SK-N-SH treated with all-trans-retinoic acid at 6 μM for 48 hours (cell line): ENCODE measurements around the gene SIM2.

Source experiments
- ATAC-seq: fragments of 200-7000 bp; cut with Tn5 transposase; 3 replicates; pipeline ENCODE4 v1.9.1; 2020; ENCODE audit warnings: mild to moderate bottlenecking, moderate library complexity
- BACH2 ChIP-seq: fragments of 250-450 bp; sonication (Bioruptor Pico); IDR thresholded peaks from 2 replicates; pipeline ENCODE4 v1.9.0; 2021; ENCODE audit warnings: mild to moderate bottlenecking, borderline replicate concordance
- CREB5 ChIP-seq: fragments of 250-450 bp; sonication (Bioruptor Pico); IDR thresholded peaks from 2 replicates; pipeline ENCODE4 v1.5.1; 2020; ENCODE audit warnings: low read depth, mild to moderate bottlenecking, moderate library complexity
- CSDC2 ChIP-seq: fragments of 250-450 bp; sonication (Bioruptor Pico); IDR thresholded peaks from 2 replicates; pipeline ENCODE4 v1.5.0; 2020; ENCODE audit warnings: mild to moderate bottlenecking, moderate library complexity
- CSRNP3 ChIP-seq: fragments of 250-450 bp; sonication (Bioruptor Pico); IDR thresholded peaks from 2 replicates; pipeline ENCODE4 v1.5.1; 2021; ENCODE audit warnings: mild to moderate bottlenecking, moderate library complexity
- ESRRG ChIP-seq: fragments of 250-450 bp; sonication (Bioruptor Pico); IDR thresholded peaks from 2 replicates; pipeline ENCODE4 v1.6.1; 2021; ENCODE audit warnings: mild to moderate bottlenecking
- GLIS3 ChIP-seq: fragments of 250-450 bp; sonication (Bioruptor Pico); IDR thresholded peaks from 2 replicates; pipeline ENCODE4 v1.5.0; 2020; ENCODE audit warnings: mild to moderate bottlenecking, moderate library complexity
- OSR1 ChIP-seq: fragments of 250-450 bp; sonication (Bioruptor Pico); IDR thresholded peaks from 2 replicates; pipeline ENCODE4 v1.8.0; 2022; ENCODE audit warnings: moderate library complexity, mild to moderate bottlenecking, inconsistent platforms
- POU6F1 ChIP-seq: fragments of 250-450 bp; sonication (Bioruptor Pico); IDR thresholded peaks from 2 replicates; pipeline ENCODE4 v1.8.0; 2021; ENCODE audit warnings: low read depth, mild to moderate bottlenecking, moderate library complexity, borderline replicate concordance
- PPARA ChIP-seq: fragments of 250-450 bp; sonication (Bioruptor Pico); IDR thresholded peaks from 2 replicates; pipeline ENCODE4 v1.5.0; 2020; ENCODE audit warnings: mild to moderate bottlenecking, borderline replicate concordance
- RARB ChIP-seq: fragments of 250-450 bp; sonication (Bioruptor Pico); IDR thresholded peaks from 2 replicates; pipeline ENCODE4 v1.8.0; 2021; ENCODE audit warnings: mild to moderate bottlenecking, moderate library complexity
- SNAI2 ChIP-seq: fragments of 250-450 bp; sonication (Bioruptor Pico); IDR thresholded peaks from 2 replicates; pipeline ENCODE4 v1.5.0; 2020; ENCODE audit warnings: mild to moderate bottlenecking, moderate library complexity
- TCF4 ChIP-seq: fragments of 250-450 bp; sonication (Bioruptor Pico); IDR thresholded peaks from 2 replicates; pipeline ENCODE4 v1.8.0; 2021; ENCODE audit warnings: mild to moderate bottlenecking, moderate library complexity, borderline replicate concordance
- TOX ChIP-seq: fragments of 250-450 bp; sonication (Bioruptor Pico); IDR thresholded peaks from 2 replicates; pipeline ENCODE4 v1.8.0; 2021; ENCODE audit warnings: mild to moderate bottlenecking, moderate library complexity, borderline replicate concordance
- TSHZ2 ChIP-seq: fragments of 250-450 bp; sonication (Bioruptor Pico); IDR thresholded peaks from 2 replicates; pipeline ENCODE4 v1.5.0; 2020; ENCODE audit warnings: mild to moderate bottlenecking, moderate library complexity
- ZC3H10 ChIP-seq: fragments of 250-450 bp; sonication (Bioruptor Pico); IDR thresholded peaks from 2 replicates; pipeline ENCODE4 v1.5.1; 2021; ENCODE audit warnings: mild to moderate bottlenecking, moderate library complexity
- ZFP3 ChIP-seq: fragments of 250-450 bp; sonication (Bioruptor Pico); IDR thresholded peaks from 2 replicates; pipeline ENCODE4 v1.5.0; 2020; ENCODE audit warnings: mild to moderate bottlenecking, moderate library complexity
- ZFP30 ChIP-seq: fragments of 450-650 bp; formaldehyde crosslinking; IDR thresholded peaks from 2 replicates; pipeline ENCODE4 v1.5.0; 2022; ENCODE audit warnings: mild to moderate bottlenecking, moderate library complexity
- ZNF565 ChIP-seq: fragments of 450-650 bp; formaldehyde crosslinking; conservative IDR thresholded peaks from 2 replicates; pipeline ENCODE4 v1.5.0; 2020; ENCODE audit warnings: low read depth, mild to moderate bottlenecking, moderate library complexity
- ZNF70 ChIP-seq: fragments of 450-650 bp; formaldehyde crosslinking; IDR thresholded peaks from 2 replicates; pipeline ENCODE4 v1.5.0; 2020; ENCODE audit warnings: mild to moderate bottlenecking, moderate library complexity
- ZNF8 ChIP-seq: fragments of 450-650 bp; formaldehyde crosslinking; IDR thresholded peaks from 2 replicates; pipeline ENCODE4 v1.5.0; 2020; ENCODE audit warnings: mild to moderate bottlenecking, moderate library complexity
- TF ChIP-seq, protein P1 (sequence below): fragments of 250-450 bp; sonication (Bioruptor Pico); IDR thresholded peaks from 2 replicates; pipeline ENCODE4 v1.8.0; 2020; ENCODE audit warnings: mild to moderate bottlenecking, moderate library complexity, borderline replicate concordance

SIM2 gene

DNA sequence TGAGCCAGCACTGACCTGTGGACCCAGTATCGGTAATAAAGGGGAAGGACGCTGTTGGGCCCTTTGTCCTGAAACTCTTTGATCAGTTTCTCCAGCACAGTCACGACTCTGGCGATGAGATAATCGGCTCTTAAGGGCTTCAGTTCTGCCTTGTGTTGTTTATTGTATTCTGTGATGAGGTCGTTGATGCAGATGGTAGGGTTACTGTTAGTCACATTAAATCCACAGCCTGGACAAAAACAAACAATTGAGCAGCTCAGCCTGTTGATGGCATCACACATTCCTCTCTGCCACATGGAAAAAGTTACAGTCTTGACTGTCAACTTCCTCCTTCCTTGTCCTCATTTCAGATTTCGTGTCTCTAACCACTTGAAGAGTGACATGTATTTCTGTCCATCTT, 57.6 kb downstream of the SIM2 start:
- no peak for TF ChIP-seq ZFP30
- TF ChIP-seq ZNF8 (CRISPR knock-in tag), result no peak
- TF ChIP-seq PPARA, result no peak
- TF ChIP-seq, all 23 proteins: peak for 0
- ATAC-seq, result no peak

GRCh38 chr21:36757196-36757595, 58.3 kb downstream of the SIM2 start:
- TF ChIP-seq ZC3H10 (CRISPR knock-in tag) (no peak), ESRRG (CRISPR knock-in tag) (no peak), TOX (CRISPR knock-in tag) (no peak), SNAI2 (CRISPR knock-in tag) (no peak), POU6F1 (CRISPR knock-in tag) (no peak), ZFP3 (CRISPR knock-in tag) (no peak), CREB5 (no peak), ZNF8 (CRISPR knock-in tag) (no peak), GLIS3 (CRISPR knock-in tag) (no peak), TSHZ2 (CRISPR knock-in tag) (no peak), OSR1 (CRISPR knock-in tag) (no peak), ZNF565 (CRISPR knock-in tag) (no peak), ZNF70 (no peak), CSDC2 (CRISPR knock-in tag) (no peak), ZFP30 (no peak), RARB (CRISPR knock-in tag) (no peak), TCF4 (CRISPR knock-in tag) (no peak), BACH2 (no peak), CSRNP3 (no peak)
- TF ChIP-seq, protein P1, sequence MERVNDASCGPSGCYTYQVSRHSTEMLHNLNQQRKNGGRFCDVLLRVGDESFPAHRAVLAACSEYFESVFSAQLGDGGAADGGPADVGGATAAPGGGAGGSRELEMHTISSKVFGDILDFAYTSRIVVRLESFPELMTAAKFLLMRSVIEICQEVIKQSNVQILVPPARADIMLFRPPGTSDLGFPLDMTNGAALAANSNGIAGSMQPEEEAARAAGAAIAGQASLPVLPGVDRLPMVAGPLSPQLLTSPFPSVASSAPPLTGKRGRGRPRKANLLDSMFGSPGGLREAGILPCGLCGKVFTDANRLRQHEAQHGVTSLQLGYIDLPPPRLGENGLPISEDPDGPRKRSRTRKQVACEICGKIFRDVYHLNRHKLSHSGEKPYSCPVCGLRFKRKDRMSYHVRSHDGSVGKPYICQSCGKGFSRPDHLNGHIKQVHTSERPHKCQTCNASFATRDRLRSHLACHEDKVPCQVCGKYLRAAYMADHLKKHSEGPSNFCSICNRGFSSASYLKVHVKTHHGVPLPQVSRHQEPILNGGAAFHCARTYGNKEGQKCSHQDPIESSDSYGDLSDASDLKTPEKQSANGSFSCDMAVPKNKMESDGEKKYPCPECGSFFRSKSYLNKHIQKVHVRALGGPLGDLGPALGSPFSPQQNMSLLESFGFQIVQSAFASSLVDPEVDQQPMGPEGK (CRISPR knock-in tag), result no peak
- no peak for ATAC-seq

GRCh38 chr21:36759348-36760083, 60.6 kb downstream of the SIM2 start:
- no peak for ATAC-seq
- TF ChIP-seq, protein P1 (CRISPR knock-in tag), result no peak
- TF ChIP-seq GLIS3 (CRISPR knock-in tag) (no peak), ESRRG (CRISPR knock-in tag) (no peak)
